Measurements from ENCODE around the gene CTNNBL1.
A peak's percentile ranks its signal among the peaks of the same experiment; 100 is the strongest.

DNA sequence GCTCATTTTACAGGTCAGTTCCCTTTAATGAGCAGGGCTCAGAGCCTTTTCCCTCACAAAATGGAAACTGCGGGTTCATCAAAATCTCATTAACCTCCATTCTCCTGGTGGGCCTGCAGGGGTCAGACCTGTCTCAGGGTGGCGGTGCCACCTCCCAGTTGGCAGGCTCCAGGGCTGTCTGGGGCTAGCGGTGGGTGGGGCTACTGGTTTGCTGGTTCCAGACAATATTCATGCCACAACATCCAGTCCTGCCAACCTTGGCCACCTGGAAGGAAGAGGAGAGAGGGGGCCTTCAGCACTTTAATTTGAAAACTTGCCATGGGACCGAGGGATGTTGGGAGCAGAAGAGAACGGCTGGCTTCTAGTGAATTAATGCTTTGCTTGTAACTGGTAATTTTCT is 41.9 kb upstream of the CTNNBL1 start:
- TF ChIP-seq CTCF (conservative IDR thresholded peaks at IDR 0.05 in 1 of 2, IDR thresholded peaks at IDR 0.05 in 1 of 2; ENCODE audit: low read depth in 1 of 2, low read length in 2 of 2) (peak; percentile 21 to 28), EZH2 (IDR thresholded peaks at IDR 0.05; ENCODE audit: low read length, missing control alignments) (no peak)
